Right ventricle myocardium superior (tissue), 1 donor: Measurements from ENCODE around the gene TMED1. TPM values are rescaled to one million over a fixed set of nuclear protein-coding genes. Genes with fewer than 3 reads are reported as not detected.
"Not testable (repeated sequence)": the region's sequence is repeated elsewhere in the genome, so short reads cannot be mapped to it uniquely, and the experiment has no call there.

Experiments
- ATAC-seq: fragments of 200-7000 bp; cut with Tn5 transposase; one replicate; pipeline ENCODE4 v1.9.1; 2020; ENCODE audit warnings: mild to moderate bottlenecking; ENCODE audit not compliant: poor library complexity
- DNase-seq: peaks from one replicate; pipeline ENCODE4 v3.0.0-alpha.2; 2020
- intact Hi-C: fragments of 100-400 bp; cut with DNase I; formaldehyde crosslinking; loops from one replicate; pipeline ENCODE4 v1.11.2; 2022
- total RNA-seq: library from RNA; stranded (reverse); fragmentation: NEBNext Ultra II Directional; extraction: Animal tissue kit (Norgen Biotek cat#: 25700); gene quantifications from one replicate; pipeline ENCODE4 v1.2.1, GENCODE V29; 2021
- donor health status: DM: no; HTN: yes; CAD: no; lungs with severe emphysema.

Gene TMED1
- total RNA-seq, 1 donor from 2014 or later, result 30.8 TPM

DNA sequence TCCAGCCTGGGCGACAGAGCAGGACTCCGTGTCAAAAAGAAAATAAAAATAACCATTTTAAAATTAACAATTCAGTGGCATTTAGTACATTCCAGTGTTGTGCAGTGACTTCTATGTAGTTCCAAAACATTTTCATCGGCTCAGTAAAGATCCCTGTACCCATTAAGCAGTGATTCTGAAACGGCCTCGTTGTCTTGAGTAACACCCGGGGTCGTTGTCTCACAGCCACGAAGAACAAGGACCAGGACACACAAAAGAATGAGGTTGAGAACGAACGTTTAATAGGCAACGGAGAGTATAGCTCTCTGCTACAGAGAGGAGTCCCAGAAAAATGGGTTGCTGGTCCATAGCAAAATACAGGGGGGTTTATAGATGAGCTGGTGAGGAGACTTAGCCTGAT, 2.4 kb upstream of the TMED1 start:
- ATAC-seq (no peak), DNase-seq (no peak)
- intact Hi-C loops, result no loop called here

DNA sequence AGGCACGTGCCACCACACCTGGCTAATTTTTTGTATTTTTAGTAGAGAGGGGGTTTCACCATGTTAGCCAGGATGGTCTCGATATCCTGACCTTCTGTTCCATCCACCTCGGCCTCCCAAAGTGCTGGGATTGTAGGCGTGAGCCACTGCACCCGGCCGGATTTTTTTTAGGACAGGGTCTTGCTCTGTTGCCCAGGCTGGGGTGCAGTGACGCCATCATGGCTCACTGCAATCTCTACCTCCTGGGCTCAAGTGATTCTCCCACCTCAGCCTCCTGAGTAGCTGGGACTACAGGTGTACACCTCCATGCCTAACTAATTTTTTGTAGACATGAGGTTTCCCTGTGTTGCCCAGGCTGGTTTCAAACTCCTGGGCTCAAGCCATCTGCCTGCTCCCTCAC, 1.6 kb upstream of the TMED1 start:
- DNase-seq, intact Hi-C loops, ATAC-seq: not testable (repeated sequence)

DNA sequence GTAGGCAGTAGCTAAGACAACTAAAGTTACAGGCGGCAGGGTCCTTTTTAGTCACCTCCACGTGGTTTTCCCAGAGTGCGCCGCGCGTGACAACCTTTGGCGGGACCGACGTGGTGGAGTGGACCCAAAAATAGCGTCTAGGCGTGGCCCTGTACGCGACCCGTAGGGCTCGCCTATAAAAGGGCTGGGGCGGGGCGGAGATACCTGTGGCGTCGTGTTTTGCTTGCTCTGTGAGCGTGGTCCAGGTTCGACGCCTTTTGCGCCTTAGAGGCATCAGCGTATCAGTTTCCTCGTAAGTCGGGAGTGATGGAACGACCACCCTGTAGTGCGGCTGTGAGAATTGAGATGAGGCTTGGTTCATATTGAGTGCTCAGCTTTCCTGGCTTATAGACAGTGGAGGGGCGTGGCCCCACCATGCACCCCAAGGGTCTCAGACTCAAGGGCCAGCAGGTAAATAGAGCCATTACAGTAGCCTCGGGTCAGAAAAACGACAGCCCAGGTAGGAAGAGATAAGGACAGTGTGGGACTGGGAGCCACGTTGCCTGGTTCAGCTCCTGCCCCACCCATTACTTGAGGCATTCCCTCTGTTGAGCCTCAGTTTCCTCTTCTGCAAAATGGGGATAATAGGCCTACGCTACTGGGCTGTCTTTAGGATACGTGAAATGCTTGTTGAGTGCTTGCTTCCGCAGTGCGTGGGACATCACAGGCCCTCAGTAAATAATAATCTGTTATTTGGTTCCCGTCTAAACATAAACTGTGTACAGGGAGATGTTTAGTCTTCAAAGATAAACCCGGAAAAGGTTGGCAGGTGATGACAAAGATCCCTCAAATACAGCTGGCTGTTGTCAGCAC, 693 bp upstream of the TMED1 start:
- intact Hi-C loops, result no loop called here
- ATAC-seq (peak; percentile 66), DNase-seq (peak; percentile 93)

DNA sequence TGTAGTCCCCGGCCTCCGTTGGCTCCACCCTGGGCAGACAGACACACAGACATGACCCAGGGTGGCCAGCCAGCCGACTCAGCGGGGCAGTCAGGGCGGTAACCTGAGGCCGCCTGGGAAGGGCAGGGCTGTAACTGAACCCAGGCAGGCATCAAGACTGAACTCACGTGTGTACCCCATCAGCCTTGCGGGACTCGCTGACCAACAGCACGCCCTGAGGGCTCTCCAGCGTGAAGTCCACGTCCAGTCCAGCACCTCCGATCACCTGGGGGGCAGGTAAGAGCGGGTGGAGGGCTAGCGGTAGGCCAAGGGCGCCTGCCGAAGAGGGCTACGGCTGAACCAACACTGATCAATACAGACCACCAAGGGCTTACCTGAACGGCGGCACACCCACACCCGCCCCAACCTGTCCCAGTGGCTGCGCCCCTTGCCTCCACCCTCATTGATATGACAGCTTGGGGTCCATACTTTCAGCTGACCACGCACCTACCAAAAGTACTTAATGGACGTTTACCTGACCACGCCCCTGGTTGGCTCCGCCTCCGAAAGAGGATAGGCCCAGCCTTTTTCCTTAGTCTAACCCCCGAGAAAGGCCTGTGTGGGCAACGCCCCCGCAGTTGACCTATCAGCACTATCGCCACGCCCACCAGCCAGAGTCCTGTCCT, 791 bp downstream of the TMED1 start:
- ATAC-seq, result no peak
- DNase-seq, result peak; percentile 54
- intact Hi-C loops, result no loop called here

DNA sequence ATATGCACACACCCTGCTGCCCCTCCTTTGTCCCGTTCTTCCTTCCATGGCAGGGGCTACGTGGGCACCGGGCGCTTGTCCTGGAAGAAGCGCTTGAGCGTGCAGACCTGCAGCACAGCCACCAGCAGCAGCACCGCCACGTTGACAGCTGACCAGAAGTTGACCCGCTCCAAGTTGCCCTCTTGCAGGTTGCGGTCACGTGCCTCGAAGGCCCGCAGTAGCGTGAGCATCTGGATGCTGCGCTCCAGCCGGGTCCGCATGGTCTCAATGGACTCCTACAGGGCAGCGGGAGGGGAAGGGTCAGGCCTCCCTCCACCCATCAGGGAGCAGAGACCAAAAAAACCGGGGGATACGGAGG, 3.1 kb downstream of the TMED1 start:
- intact Hi-C loops, result no loop called here
- ATAC-seq, result no peak
- no peak for DNase-seq

DNA sequence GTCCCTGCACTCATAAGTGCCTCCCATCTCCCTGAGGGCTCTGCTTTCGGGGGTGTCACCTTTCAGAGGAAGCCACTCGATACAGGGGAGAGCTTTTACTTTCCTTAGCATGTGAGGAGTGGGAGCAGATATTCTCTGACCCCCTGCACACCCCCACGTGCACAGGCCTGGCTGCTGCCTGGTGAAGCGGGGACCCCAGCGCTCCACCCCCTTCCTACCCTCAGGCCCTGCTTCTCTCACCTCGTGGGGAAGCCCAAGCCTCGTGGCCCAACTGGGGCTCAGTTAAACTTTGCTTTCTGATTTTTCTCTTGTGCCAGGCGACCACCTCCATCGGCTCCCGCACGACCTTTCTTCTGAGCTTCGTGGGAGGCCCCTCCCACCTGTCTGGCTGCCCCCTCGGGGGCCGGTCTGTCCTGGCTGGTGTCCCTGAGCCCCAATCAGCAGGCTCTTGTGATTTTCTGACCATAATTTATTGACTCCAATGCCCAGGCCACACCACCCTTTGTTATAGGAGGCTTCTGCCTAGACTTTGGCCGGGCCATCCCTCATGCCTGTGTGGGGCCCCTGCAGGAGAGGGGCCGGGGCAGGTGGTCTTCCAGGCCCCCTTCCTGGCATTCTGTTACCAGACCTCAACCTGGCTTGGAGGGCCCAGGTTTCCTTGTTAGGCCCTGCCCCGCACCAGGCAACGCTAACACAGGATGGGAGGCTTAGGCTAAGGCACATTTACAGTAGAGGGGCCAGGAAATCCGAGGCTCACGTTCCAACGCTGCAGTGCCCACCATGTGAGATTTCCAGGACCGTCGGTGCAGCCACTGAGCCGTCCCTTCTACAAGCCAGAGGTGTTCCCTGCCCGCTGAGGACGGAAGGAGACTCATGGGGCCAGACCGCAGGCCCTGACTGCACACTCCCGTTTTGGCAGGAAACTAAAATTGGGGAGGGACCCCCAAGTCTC, 3.7 kb downstream of the TMED1 start:
- no peak for ATAC-seq
- intact Hi-C loops, result no loop called here
- DNase-seq, result no peak

DNA sequence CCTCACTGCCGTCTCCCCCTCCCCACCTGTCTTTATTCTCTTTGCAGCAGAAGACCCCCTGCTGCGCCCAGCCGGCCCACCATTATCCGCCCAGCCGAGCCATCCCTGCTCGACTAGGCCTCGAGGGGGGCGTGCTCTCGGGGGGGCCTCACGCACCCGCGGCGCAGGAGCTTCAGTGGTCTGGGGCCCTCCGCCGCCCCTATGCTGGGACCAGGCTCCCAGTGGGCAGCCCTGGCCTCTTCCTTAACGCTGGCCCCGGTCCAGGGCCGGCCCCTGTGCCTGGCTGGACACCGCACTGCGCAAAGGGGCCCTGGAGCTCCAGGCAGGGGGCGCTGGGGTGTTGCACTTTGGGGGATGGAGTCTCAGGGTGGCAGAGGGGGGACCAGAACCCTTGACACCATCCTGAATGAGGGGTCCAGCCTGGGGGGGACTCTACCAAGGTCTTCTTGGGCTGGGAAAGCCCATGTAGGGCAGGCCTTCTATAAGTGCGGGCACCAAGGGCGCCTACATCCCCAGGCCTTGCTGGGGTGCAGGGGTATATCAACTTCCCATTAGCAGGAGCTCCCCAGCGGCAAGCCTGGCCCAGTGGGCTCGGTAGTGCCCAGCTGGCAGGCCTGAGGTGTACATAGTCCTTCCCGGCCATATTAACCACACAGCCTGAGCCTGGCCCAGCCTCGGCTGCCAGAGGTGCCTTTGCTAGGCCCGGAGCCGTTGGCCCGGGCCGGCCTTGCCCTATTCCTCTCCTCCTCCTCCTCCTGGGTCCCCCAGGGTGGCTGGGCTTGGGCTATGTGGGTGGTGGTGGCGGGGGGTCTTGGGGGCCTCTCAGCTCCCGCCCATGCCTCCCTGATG, 4.9 kb downstream of the TMED1 start:
- no peak for DNase-seq
- no peak for ATAC-seq
- intact Hi-C loops, result no loop called here

DNA sequence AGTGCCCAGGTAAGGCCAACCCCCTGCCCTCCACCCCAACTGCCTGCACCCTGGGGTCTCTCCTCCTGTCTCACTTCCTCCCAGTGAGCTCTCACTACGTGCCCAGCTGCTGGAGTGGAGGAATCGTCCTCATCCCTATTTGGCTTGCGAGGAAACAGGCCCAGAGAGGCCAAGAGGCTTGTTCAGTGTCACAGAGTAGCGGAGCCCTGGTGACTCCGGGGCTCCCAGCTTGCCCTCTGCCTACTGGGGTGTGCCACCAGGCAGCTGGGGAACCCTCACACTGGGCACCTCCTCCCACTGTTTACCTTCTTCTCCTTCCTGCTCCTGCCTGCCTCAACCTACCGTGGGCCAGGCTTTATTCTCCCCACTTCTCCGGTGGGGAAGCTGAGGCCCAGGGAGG, 5.6 kb downstream of the TMED1 start:
- no peak for DNase-seq
- intact Hi-C loops, result no loop called here
- no peak for ATAC-seq

DNA sequence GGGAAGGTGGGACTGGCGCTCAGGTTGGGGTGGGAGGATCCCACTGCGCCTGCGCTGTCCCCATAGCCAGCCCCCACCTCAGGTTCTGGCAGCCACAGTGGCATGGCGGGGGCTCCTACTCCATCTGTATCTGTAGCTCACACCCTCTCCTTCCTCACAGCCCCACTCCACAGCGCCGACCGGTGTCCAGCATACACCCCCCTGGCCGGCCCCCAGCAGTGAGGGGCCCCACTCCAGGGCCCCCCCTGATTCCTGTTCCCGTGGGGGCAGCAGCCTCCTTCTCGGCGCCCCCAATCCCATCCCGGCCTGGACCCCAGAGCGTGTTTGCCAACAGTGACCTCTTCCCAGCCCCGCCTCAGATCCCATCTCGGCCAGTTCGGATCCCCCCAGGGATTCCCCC, 6.0 kb downstream of the TMED1 start:
- no peak for DNase-seq
- ATAC-seq, result no peak
- intact Hi-C loops, result no loop called here

DNA sequence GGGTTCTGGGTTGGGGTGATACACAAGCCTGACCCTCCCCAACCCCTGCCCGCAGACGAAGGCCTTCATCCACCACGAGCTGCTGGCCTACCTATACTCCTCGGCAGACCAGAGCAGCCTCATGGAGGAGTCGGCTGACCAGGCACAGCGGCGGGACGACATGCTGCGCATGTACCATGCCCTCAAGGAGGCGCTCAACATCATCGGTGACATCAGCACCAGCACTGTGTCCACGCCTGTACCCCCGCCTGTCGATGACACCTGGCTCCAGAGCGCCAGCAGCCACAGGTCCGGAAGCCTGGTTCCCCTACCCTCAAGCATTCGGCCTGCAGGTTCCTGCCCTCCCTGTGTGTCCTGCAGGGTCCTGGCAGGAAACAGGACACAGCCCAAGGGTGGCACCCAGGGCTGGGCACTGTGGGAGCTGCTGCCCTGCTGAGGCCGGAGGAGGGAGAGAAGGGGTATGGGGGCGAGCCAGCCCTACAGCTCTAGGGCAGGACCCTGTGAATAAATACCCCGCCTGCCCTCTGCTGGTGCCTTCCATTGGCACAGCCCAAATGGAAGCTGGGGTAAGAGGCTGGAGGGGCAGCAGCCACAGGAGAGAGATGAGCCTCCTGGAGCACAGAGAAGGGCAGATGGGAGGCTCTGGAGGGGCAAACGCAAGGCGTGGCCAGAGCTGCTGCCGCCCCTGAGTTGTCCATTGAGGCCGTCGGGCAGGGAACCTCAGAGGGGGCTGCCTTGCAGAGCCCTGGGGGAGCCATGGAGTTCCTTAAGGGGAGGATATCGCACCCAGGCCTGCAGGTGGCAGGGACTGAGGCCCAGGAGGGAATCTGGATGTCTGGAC, 6.8 kb downstream of the TMED1 start:
- intact Hi-C loops, result no loop called here
- no peak for ATAC-seq
- no peak for DNase-seq

DNA sequence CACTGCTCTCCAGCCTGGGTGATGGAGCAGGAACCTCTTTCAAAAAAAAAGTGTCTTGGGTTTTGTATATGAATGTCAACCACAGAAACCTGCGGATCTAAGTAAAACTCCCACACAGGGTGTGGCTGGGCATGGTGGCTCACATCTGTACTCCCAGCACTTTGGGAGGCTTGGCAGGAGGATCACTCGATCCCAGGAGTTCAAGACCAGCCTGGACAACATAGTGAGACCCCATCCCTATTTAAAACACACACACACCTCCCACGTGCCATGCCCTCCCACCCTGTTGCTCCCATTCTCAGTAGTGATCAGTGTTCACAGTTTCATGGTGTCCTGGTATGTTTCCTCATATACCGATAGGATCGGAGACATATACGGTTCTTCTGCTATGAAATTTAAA, 9.2 kb downstream of the TMED1 start:
- DNase-seq, result no peak
- ATAC-seq, result no peak
- intact Hi-C loops, result no loop called here

DNA sequence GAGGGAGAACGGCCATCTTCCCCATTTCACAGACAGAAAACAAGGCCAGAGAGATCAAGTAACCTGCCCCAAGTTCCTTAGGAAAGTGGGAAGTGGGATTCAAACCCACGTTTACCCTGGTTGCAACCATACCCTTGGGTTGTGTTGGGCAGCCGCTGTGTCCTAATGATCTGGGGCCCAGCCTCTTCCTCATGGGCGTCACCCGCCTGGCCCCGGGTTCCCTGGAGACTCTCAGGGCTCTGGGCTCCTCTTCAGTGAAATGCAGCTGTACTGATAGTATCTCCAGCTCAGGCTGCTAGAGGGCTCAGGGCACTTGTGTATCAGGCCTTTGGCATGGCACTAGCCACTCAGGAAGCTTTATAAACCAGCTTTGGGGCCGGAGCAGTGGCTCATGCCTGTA, 9.8 kb downstream of the TMED1 start:
- ATAC-seq, result no peak
- DNase-seq, result no peak
- intact Hi-C loops, result no loop called here

DNA sequence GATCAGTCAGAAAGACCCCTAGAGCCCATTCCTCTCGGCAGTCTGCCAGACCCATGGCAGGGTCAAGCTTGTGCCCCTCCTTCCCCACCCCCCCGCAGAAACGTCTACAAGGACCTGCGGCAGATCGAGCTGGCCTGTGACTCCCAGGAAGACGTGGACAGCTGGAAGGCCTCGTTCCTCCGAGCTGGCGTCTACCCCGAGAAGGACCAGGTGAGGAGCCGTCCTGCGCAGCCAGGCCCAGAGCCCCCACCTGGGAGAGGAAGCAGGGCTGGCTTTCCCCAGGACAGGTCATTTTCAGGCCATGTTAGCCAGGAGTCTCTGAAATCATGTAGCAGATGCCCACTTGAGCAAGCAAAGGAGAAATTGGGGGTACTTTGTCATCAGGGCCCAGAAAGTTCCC, 12.3 kb downstream of the TMED1 start:
- ATAC-seq (no peak), DNase-seq (no peak)
- intact Hi-C loops, result no loop called here

DNA sequence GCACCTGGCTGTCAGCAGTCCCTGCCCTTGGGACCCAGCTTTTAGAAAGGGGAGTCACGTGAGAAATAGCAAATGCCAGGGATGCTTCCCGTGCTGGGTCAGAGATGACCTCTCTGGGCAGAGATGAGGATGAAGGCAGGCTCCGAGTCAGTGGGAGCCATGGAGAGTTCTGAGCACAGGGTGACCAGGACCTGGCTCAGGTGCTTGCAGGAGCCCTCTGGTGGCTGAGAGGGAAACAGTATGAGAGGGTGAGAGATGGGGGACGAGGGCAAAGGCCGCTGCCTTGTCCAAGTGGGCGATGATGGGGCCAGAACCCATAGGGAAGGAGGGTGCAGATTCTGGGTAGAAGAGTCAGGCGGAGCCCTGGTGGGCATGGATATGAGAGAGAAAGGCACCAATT, 15.8 kb downstream of the TMED1 start:
- intact Hi-C loops, result no loop called here
- ATAC-seq (no peak), DNase-seq (no peak)

DNA sequence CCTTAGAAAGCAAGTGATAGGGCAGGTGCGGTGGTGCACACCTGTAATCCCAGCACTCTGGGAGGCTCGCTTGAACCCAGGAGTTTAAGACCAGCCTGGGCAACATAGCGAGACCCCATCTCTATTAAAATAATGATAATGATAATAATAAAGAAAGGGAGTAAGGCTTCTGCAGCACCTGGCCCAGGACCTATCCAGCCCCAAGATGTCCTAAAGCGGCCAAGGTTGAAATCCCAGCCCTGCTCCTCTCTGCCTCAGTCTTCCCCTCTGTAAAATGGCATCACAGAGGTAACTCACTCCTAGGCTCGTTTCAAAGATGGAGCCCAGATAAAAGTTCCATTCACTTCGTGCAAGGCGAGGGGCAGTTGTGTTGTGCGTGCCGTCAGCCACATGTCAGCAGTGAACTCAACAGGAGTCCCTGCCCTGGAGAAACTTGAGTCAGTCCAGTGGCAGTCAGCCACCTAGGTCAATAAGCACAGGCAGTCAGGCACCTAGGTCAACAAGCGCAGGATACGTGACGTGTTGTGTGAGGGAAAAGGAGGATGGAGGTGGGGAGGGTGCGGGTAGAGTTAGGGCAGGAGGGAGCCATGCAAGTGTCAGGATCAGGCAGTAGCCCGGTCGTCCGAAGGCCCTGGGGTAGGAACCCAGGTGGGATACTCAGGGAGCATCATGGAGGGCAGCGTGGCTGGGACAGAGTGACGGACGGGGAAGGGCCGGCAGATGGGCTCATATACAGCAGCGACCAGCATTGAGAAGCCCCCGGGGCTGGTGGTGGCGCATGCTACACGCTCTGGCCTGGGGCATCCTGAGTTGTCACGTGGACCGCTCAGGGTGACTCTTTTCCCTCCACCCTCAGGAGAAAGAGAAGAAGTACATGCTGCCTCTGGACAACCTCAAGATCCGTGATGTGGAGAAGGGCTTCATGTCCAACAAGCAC, 16.6 kb downstream of the TMED1 start:
- ATAC-seq (no peak), DNase-seq (peak; percentile 40)
- intact Hi-C loops, result no loop called here

DNA sequence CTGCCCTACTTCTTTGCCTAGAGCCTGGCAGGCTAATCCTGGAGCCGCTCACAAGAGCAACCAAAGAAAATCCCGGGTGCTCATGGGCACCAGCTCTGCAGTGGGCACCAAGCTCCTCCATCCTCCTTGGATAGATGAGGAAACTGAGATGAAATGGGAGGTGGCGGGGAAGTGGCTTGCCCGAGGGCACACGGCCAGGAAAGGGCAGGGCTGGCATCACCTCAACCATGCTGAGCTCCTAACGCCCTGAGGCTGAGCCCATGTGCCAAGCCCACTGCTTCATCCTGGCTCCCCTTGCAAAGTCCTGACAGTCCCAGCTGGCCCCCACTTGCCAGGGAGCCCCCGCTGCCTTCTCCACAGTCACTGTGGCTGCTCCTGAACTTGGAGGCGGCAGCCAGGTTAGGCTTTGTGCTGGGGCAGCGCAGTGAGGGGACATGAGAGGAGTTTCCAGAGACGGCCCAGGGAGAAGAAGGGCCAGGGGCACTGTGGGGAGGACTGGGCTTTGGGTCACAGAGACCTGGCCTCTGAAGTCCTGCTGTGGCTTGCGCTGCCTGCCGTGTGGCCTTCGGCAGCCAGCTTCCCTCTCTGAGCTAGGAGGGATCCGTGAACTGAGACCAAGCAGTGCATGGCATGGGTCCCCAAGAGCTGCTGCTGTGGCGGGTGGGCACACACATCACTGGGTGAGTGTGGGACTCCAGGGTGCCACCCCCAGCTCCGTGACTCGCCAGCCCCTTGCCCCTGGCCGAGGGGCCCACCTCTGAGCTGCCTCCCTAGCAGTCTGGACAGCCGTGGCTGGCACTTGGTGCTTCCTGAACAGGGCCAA, 17.5 kb downstream of the TMED1 start:
- DNase-seq (peak; percentile 29), ATAC-seq (no peak)
- intact Hi-C loops, result no loop called here
